Measurements from ENCODE around the gene STARD13.

DNA sequence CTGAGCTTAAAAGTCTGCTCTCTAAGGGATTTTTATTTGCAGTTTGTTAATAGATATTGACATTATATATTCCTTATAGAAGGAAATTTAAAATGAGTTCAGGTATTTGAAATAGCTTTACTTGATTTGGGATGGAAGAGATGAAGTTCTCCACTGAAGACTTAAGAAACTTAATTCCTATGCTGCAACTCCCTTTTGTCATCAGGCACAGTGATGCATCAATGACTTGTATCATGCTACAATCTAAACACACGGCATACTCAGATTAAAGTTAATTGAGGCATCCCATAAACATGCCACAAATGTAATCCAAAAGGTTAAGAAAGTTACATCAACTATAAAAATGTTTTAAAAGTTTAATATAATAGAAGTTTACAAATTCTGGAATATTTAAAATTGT, 109.0 kb downstream of the STARD13 start:
- TF ChIP-seq CTCF (IDR thresholded peaks at IDR 0.05) (no peak), POLR2A (IDR thresholded peaks at IDR 0.05) (no peak)

All from right lobe of liver (tissue), 4 donors.